ENCODE data around the gene PTPRN2.
"Not testable (repeated sequence)": the region's sequence is repeated elsewhere in the genome, so short reads cannot be mapped to it uniquely, and the experiment has no call there.

PTPRN2 gene

DNA sequence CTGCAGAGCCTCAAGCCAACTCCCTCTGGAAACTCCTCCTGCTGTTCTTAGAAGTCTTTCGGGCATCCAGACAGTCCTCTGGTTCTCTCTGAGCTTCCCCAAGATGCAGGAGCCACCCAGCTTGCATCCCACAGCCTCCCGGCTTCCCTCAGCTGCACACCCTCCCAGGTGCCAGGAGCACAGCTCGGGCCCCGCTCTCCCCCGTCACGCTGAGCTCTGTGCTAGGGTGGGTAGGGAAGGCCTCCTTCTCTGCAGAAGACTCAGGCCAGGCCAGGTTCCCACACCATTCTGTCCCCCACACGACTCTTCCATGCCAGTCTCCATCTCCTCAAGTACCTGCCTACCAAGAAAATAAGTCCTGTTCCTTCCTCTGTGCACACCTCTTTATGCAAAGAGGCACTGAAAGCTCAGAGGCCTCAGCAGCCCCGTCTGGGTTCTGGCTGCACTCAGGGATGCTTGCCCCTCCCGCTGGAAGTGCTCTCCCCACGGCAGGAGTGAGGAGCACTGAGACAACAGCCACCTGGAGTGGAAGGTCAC, 537.1 kb downstream of the PTPRN2 start:
- no peak overlapping the region for H3K27ac ChIP-seq
- no peak for DNase-seq (ENCODE audit: low spot score)
- TF ChIP-seq, protein P1, sequence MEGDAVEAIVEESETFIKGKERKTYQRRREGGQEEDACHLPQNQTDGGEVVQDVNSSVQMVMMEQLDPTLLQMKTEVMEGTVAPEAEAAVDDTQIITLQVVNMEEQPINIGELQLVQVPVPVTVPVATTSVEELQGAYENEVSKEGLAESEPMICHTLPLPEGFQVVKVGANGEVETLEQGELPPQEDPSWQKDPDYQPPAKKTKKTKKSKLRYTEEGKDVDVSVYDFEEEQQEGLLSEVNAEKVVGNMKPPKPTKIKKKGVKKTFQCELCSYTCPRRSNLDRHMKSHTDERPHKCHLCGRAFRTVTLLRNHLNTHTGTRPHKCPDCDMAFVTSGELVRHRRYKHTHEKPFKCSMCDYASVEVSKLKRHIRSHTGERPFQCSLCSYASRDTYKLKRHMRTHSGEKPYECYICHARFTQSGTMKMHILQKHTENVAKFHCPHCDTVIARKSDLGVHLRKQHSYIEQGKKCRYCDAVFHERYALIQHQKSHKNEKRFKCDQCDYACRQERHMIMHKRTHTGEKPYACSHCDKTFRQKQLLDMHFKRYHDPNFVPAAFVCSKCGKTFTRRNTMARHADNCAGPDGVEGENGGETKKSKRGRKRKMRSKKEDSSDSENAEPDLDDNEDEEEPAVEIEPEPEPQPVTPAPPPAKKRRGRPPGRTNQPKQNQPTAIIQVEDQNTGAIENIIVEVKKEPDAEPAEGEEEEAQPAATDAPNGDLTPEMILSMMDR (IDR thresholded peaks at IDR 0.05): no peak
- no peak overlapping the region for H3K4me3 ChIP-seq

DNA sequence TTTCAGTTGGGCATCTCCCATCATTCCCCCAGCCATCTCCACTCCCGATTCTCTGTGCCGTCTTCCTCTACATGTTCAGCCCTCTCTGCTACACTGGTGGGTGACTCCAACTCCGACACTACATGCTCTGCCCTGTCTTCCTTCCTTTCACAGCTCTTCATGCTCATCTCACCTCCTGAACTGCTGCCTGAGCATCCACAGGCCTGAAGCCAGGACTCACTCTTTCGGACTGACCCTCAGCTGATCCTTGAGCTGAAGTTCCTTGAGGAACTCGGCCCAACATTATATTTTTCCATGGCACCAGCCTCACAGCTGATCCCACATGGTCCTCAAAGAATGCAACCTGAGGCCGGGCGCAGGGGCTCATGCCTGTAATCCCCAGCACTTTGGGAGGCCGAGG, 538.4 kb downstream of the PTPRN2 start:
- TF ChIP-seq, protein P1 (IDR thresholded peaks at IDR 0.05): no peak
- H3K4me3 ChIP-seq: no peak overlapping the region
- no peak overlapping the region for H3K27ac ChIP-seq
- DNase-seq (ENCODE audit: low spot score): no peak

DNA sequence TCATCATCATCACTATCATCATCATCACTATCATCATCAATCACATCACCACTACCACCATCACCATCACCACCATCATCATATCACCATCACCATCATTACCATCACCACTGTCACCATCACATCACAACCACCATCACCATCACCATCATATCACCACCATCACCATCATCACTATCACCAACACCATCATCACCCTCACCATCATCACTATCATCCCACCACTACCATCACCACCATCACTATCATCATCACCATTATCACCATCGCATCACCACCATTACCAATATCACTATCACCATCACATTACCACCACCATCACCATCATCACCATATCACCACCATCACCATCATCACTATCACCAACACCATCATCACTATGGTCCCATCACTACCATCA, 539.1 kb downstream of the PTPRN2 start:
- TF ChIP-seq, protein P1 (IDR thresholded peaks at IDR 0.05): no peak

DNA sequence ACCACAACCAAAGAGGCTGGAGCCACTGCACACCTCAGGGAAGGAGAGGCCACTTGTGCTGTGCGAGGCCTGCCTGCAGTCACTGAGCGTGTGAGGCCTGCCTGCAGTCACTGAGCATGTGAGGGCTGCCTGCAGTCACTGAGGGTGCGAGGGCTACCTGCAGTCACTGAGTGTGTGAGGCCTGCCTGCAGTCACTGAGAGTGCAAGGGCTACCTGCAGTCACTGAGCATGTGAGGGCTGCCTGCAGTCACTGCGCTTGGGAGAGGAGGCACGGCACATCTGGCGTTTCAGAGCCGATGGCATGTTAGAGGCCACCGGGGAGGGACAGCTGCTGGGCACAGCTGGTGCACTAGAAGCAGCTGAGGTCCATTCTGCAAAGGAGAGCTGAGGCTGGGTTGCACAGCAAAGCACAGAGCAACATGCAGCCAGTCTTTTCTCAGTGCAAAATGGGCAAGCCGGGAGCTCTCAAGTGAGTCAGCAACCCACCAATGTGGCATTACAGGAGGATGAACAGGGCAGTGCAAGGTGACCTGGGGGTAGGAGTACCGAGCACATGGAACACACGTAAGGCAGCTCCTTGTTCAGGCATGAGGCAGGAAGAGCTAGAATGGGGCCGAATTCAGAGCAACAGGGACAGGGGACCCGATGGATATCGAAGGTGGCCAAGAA, 540.1 kb downstream of the PTPRN2 start:
- TF ChIP-seq, protein P1 (IDR thresholded peaks at IDR 0.05): no peak
- no peak for DNase-seq (ENCODE audit: low spot score)
- no peak overlapping the region for H3K27ac ChIP-seq
- H3K4me3 ChIP-seq: no peak overlapping the region

More for the DNA sequence above, 539.1 kb downstream of the PTPRN2 start:
- H3K27ac ChIP-seq: no peak overlapping the region
- H3K4me3 ChIP-seq: no peak overlapping the region
- DNase-seq (ENCODE audit: low spot score): no peak

DNA sequence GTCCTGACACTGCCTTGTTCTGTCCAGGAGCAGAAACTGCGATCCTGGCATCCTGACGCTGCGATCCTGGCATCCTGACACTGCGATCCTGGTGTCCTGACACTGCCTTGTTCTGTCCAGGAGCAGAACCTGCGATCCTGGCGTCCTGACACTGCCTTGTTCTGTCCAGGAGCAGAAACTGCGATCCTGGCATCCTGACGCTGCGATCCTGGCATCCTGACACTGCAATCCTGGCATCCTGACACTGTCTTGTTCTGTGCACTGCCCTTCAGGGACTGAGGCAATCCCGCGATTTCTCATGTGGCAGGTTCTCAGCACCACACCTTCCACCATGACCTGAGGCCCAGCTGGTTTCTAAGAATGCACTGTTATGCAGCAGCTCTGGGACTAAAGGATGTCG, 541.4 kb downstream of the PTPRN2 start:
- H3K4me3 ChIP-seq; H3K27ac ChIP-seq; DNase-seq (ENCODE audit: low spot score): not testable (repeated sequence)

DNA sequence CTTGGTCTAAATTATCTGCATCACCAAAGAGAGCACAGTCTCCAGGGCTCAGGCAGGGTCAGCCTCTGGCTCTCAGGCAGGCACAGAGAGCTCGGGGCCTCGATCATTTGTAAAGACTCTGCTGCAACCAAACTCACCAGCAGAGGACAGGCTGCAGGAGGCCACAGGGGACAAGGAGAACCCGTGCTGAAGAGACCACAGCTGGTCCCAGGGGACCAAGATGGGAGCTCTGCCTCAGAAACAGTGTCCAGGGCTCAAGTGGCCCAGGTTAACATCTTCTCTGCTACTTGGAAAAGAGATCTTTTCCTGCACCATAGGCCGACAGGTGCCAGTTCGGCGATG, 543.2 kb downstream of the PTPRN2 start:
- TF ChIP-seq, protein P1 (IDR thresholded peaks at IDR 0.05): no peak
- no peak for DNase-seq (ENCODE audit: low spot score)
- H3K27ac ChIP-seq: no peak overlapping the region
- no peak overlapping the region for H3K4me3 ChIP-seq

DNA sequence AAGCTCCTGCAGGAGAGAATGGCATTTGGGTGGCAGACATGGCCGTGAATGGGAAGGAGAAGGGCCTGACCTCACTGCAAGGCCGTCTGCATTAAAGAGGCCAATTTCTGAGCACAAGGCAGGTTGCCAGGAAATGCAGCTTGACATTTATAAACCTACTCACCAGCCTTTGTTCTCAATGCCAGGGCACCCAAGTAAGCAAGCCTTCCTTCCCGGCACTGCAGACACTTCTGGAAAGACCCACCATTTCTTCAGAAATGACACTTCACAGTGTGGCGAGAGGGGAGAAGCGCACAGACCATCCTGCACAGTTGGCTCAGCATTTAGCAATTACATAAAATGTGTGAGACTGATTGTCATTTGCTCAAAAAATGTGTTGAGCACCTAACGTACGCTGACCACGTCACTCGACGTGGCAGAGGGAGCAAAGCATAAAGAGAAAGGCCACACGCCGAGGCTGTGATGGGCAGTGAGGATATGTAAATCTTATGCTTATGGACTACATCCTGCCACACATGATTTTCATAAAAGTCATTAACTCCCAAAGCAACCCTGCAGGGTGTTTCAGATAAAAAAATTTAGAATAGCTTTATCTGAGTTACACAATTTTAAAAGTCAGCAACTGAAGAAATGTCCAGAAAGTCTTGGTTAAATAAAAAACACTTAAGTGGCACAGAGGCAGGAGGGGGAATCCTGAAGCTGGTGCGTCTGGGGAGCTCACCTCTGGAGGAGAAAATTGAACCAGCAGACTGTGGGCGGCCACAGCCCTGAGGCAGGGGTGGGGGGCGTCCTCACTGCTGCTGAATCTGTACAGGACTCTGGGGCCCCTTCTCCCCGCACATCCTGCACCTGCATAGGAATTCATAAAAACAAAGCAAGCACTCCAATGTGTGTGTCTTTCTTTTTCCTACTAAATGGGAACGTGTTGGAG, 543.8 kb downstream of the PTPRN2 start:
- no peak overlapping the region for H3K4me3 ChIP-seq
- no peak for DNase-seq (ENCODE audit: low spot score)
- no peak overlapping the region for H3K27ac ChIP-seq
- TF ChIP-seq, protein P1 (IDR thresholded peaks at IDR 0.05): no peak
